Neutrophil (primary cell): Measurements from ENCODE around the gene KCNJ16.

Experiments used
- H3K27ac ChIP-seq: fragments of 200-600 bp; sonication (generic); 2 replicates; pipeline ENCODE4 v1.5.1; 2016; ENCODE audit warnings: mild to moderate bottlenecking, moderate library complexity
- H3K27me3 ChIP-seq: fragments of 200-600 bp; sonication (generic); 2 replicates; pipeline ENCODE4 v1.6.0; 2016; ENCODE audit warnings: mild to moderate bottlenecking
- H3K36me3 ChIP-seq: fragments of 200-600 bp; sonication (generic); 2 replicates; pipeline ENCODE4 v1.5.1; 2017
- H3K4me1 ChIP-seq, 2 experiments: fragments of 200-600 bp in 1 of 2; sonication (generic) in 1 of 2; 1 replicate in 1 of 2; 2 replicates in 1 of 2; pipeline versions ENCODE4 v1.5.1 to v1.6.1; 2013 to 2016; ENCODE audit warnings: low read depth in 1 of 2, low read length in 1 of 2, mild to moderate bottlenecking in 1 of 2, moderate library complexity in 1 of 2; ENCODE audit not compliant: control insufficient read depth in 1 of 2, insufficient read depth in 1 of 2
- H3K4me3 ChIP-seq, 2 experiments: fragments of 200-600 bp in 1 of 2; sonication (generic) in 1 of 2; 1 replicate in 1 of 2; 2 replicates in 1 of 2; pipeline ENCODE4 v1.5.1; 2013 to 2016; ENCODE audit warnings: low read depth in 1 of 2, low read length in 1 of 2, mild to moderate bottlenecking in 1 of 2, moderate library complexity in 1 of 2
- H3K9me3 ChIP-seq: fragments of 200-600 bp; sonication (generic); 2 replicates; pipeline ENCODE4 v1.5.1; 2016
- CTCF ChIP-seq: fragments of 200-600 bp; sonication (generic); IDR thresholded peaks from 2 replicates; pipeline ENCODE4 v1.5.1; 2016; ENCODE audit warnings: antibody characterized with exemption

The KCNJ16 gene

GRCh38 chr17:70137451-70138230 lies 62.6 kb downstream of the KCNJ16 start:
- H3K9me3 ChIP-seq, result no peaks in the 10 kb centered on the region
- no peaks in the 10 kb centered on the region for H3K36me3 ChIP-seq
- no peak overlapping the region for H3K4me3 ChIP-seq
- no peaks in the 10 kb centered on the region for H3K27me3 ChIP-seq
- H3K27ac ChIP-seq, result no peak overlapping the region
- TF ChIP-seq CTCF, result no peak
- no peaks in the 10 kb centered on the region for H3K4me1 ChIP-seq

- Histone ChIP-seq H3K4me1 (no peaks in the 10 kb centered on the region), H3K27me3 (no peaks in the 10 kb centered on the region), H3K9me3 (no peaks in the 10 kb centered on the region), H3K4me3 (no peak overlapping the region), H3K36me3 (no peaks in the 10 kb centered on the region), H3K27ac (no peak overlapping the region)
- no peak for TF ChIP-seq CTCF
Measured at GRCh38 chr17:70138291-70138865, 63.4 kb downstream of the KCNJ16 start.

GRCh38 chr17:70139449-70139993 lies 64.5 kb downstream of the KCNJ16 start:
- H3K27ac ChIP-seq, result no peak overlapping the region
- H3K36me3 ChIP-seq, result no peaks in the 10 kb centered on the region
- TF ChIP-seq CTCF, result no peak
- no peaks in the 10 kb centered on the region for H3K9me3 ChIP-seq
- no peaks in the 10 kb centered on the region for H3K27me3 ChIP-seq
- H3K4me3 ChIP-seq, result no peak overlapping the region
- H3K4me1 ChIP-seq, result no peaks in the 10 kb centered on the region

- Histone ChIP-seq H3K27ac (no peak overlapping the region), H3K36me3 (no peaks in the 10 kb centered on the region), H3K27me3 (no peaks in the 10 kb centered on the region), H3K4me1 (no peaks in the 10 kb centered on the region), H3K9me3 (no peaks in the 10 kb centered on the region), H3K4me3 (no peak overlapping the region)
- peak; percentile 55 for TF ChIP-seq CTCF
Measured at GRCh38 chr17:70144260-70144846, 69.3 kb downstream of the KCNJ16 start.

- Histone ChIP-seq H3K27ac (no peak overlapping the region), H3K9me3 (no peaks in the 10 kb centered on the region), H3K36me3 (no peaks in the 10 kb centered on the region), H3K4me1 (no peaks in the 10 kb centered on the region), H3K4me3 (no peak overlapping the region), H3K27me3 (no peaks in the 10 kb centered on the region)
- TF ChIP-seq CTCF, result no peak
Measured at GRCh38 chr17:70153210-70153609, 78.2 kb downstream of the KCNJ16 start.
